ENCODE measurements around the gene KCTD2. TPM values are rescaled to one million over a fixed set of nuclear protein-coding genes. Genes with fewer than 3 reads are reported as not detected.

Gene KCTD2
- total and polyA plus RNA-seq, 9 of the 15 experiments (the other 6 are each of a cell fraction or from before 2014, with no cell fraction given), result 1.7 to 32.9 (median 15.8) TPM

DNA sequence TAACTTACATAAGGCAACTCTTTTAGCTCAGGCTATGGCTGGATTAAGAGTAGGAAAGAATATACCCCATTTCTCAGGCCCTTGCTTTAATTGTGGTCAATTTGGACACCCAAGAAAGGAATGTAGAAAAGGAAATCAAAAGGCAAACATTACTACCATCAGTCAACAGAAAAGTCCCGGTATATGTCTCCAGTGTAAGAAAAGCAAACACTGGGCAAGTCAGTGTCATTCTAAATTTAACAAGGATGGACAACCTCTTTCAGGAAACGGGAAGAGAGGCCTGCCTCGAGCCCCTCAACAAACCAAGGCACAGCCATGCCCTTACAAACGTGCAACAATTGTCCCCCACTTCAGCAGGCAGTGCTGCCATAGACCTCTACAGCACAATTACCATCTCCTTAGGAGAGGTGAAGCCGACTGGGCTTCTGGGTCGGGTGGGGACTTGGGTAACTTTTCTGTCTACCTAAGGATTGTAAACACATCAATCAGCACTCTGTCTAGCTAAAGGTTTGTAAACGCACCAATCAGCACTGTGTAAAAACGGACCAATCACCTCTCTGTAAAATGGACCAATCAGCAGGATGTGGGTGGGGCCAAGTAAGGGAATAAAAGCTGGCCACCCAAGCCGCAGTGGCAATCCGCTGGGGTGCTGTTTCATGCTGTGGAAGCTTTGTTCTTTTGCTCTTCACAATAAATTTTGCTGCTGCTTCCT lies 22.2 kb upstream of the KCTD2 start:
- DNase-seq (ENCODE audit: extremely low read depth in 1 of 4, low spot score in 3 of 4), result no peak
- TF ChIP-seq, protein P1, sequence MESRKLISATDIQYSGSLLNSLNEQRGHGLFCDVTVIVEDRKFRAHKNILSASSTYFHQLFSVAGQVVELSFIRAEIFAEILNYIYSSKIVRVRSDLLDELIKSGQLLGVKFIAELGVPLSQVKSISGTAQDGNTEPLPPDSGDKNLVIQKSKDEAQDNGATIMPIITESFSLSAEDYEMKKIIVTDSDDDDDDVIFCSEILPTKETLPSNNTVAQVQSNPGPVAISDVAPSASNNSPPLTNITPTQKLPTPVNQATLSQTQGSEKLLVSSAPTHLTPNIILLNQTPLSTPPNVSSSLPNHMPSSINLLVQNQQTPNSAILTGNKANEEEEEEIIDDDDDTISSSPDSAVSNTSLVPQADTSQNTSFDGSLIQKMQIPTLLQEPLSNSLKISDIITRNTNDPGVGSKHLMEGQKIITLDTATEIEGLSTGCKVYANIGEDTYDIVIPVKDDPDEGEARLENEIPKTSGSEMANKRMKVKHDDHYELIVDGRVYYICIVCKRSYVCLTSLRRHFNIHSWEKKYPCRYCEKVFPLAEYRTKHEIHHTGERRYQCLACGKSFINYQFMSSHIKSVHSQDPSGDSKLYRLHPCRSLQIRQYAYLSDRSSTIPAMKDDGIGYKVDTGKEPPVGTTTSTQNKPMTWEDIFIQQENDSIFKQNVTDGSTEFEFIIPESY (CRISPR knock-in tag; IDR thresholded peaks at IDR 0.05), result peak; percentile 58
- TF ChIP-seq, protein P2, sequence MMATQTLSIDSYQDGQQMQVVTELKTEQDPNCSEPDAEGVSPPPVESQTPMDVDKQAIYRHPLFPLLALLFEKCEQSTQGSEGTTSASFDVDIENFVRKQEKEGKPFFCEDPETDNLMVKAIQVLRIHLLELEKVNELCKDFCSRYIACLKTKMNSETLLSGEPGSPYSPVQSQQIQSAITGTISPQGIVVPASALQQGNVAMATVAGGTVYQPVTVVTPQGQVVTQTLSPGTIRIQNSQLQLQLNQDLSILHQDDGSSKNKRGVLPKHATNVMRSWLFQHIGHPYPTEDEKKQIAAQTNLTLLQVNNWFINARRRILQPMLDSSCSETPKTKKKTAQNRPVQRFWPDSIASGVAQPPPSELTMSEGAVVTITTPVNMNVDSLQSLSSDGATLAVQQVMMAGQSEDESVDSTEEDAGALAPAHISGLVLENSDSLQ (IDR thresholded peaks at IDR 0.05), result peak; percentile 51; the same call in 1 of the 2 replicates
- TF ChIP-seq, protein P3, sequence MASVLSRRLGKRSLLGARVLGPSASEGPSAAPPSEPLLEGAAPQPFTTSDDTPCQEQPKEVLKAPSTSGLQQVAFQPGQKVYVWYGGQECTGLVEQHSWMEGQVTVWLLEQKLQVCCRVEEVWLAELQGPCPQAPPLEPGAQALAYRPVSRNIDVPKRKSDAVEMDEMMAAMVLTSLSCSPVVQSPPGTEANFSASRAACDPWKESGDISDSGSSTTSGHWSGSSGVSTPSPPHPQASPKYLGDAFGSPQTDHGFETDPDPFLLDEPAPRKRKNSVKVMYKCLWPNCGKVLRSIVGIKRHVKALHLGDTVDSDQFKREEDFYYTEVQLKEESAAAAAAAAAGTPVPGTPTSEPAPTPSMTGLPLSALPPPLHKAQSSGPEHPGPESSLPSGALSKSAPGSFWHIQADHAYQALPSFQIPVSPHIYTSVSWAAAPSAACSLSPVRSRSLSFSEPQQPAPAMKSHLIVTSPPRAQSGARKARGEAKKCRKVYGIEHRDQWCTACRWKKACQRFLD (CRISPR knock-in tag; IDR thresholded peaks at IDR 0.05), result no peak
- TF ChIP-seq, protein P4, sequence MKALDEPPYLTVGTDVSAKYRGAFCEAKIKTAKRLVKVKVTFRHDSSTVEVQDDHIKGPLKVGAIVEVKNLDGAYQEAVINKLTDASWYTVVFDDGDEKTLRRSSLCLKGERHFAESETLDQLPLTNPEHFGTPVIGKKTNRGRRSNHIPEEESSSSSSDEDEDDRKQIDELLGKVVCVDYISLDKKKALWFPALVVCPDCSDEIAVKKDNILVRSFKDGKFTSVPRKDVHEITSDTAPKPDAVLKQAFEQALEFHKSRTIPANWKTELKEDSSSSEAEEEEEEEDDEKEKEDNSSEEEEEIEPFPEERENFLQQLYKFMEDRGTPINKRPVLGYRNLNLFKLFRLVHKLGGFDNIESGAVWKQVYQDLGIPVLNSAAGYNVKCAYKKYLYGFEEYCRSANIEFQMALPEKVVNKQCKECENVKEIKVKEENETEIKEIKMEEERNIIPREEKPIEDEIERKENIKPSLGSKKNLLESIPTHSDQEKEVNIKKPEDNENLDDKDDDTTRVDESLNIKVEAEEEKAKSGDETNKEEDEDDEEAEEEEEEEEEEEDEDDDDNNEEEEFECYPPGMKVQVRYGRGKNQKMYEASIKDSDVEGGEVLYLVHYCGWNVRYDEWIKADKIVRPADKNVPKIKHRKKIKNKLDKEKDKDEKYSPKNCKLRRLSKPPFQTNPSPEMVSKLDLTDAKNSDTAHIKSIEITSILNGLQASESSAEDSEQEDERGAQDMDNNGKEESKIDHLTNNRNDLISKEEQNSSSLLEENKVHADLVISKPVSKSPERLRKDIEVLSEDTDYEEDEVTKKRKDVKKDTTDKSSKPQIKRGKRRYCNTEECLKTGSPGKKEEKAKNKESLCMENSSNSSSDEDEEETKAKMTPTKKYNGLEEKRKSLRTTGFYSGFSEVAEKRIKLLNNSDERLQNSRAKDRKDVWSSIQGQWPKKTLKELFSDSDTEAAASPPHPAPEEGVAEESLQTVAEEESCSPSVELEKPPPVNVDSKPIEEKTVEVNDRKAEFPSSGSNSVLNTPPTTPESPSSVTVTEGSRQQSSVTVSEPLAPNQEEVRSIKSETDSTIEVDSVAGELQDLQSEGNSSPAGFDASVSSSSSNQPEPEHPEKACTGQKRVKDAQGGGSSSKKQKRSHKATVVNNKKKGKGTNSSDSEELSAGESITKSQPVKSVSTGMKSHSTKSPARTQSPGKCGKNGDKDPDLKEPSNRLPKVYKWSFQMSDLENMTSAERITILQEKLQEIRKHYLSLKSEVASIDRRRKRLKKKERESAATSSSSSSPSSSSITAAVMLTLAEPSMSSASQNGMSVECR (CRISPR knock-in tag; IDR thresholded peaks at IDR 0.05), result no peak
- TF ChIP-seq GABPB1 (CRISPR knock-in tag; IDR thresholded peaks at IDR 0.05) (no peak), NFYB (IDR thresholded peaks at IDR 0.05; ENCODE audit: extremely low read depth, insufficient read length) (peak; percentile 84), TBL1XR1 (IDR thresholded peaks at IDR 0.05; ENCODE audit: low read length in 2 of 2) (no peak), MEIS2 (IDR thresholded peaks at IDR 0.05; ENCODE audit: partially characterized antibody) (peak; percentile 79)
- WGBS (ENCODE audit: insufficient coverage, low coverage, missing lambda C conversion rate), result 80% methylated on average over 10 of the region's 10 CpGs
- ChIA-PET POLR2A (interaction anchor here (0.6 to 3.4 kb wide), 7 partner anchors 10 to 1492 kb away, joined by 3 to 22 read pairs (median 3); partner anchors contain the start of gene MRPL58), CTCF (ENCODE audit: low intra/inter-chr PET ratio) (no interaction called here)
- no peak overlapping the region for H3K4me3 ChIP-seq
- H3K4me1 ChIP-seq (replicated peaks in 1 of 2; ENCODE audit: control insufficient read depth in 2 of 2, insufficient read depth in 2 of 2, low read length in 2 of 2), result peaks cover 0 to 7% of the 10 kb centered on the region in 2 experiments; a peak in 3 of 5 replicates
- intact Hi-C loops (cut with micrococcal nuclease) (no loop called here), in situ Hi-C loops (cut with MboI) (no loop called here)
- H3K27ac ChIP-seq (ENCODE audit: extremely low read depth, low read depth, low read length), result no peak overlapping the region
- H3K79me2 ChIP-seq (ENCODE audit: control insufficient read depth, insufficient read depth, low read length), result no peaks in the 10 kb centered on the region
- no peaks in the 10 kb centered on the region for H3K9me1 ChIP-seq (ENCODE audit: control insufficient read depth, insufficient read depth, low read length)
- no peak overlapping the region for H3K9ac ChIP-seq (ENCODE audit: insufficient read depth in 1 of 2, low read depth in 2 of 2, low read length in 2 of 2)
- no TSS peak for BruUV-seq (replicated peaks)
- ATAC-seq, result no peak; the same call in 2 of the 3 replicates
- H3K36me3 ChIP-seq (ENCODE audit: control insufficient read depth, insufficient read depth, low read length), result peaks cover 30% of the 10 kb centered on the region; the same call in 2 of the 3 replicates
- H3K4me2 ChIP-seq (ENCODE audit: insufficient read depth, low read length), result no peak overlapping the region
- no peaks in the 10 kb centered on the region for H3K27me3 ChIP-seq (ENCODE audit: control insufficient read depth in 2 of 2, insufficient read depth in 2 of 2, low read length in 2 of 2)
- no peaks in the 10 kb centered on the region for H4K20me1 ChIP-seq (replicated peaks; ENCODE audit: control insufficient read depth, insufficient read depth, low read length)
- no peak overlapping the region for H2AFZ ChIP-seq (ENCODE audit: low read depth, low read length)
- H3K9me3 ChIP-seq (replicated peaks; ENCODE audit: control insufficient read depth, insufficient read depth, low read depth, low read length), result peaks cover 7% of the 10 kb centered on the region
- no peak for FAIRE-seq
